A549 (cell line): ENCODE measurements around the gene IFFO2. TPM values are rescaled to one million over a fixed set of nuclear protein-coding genes. Genes with fewer than 3 reads are reported as not detected.
"Not testable (repeated sequence)": the region's sequence is repeated elsewhere in the genome, so short reads cannot be mapped to it uniquely, and the experiment has no call there.

Experiments used
- ATAC-seq, 2 experiments: fragments of 200-7000 bp in 1 of 2; fragments of >200 bp in 1 of 2; cut with Nextera tagmentation in 1 of 2; cut with Tn5 transposase in 1 of 2; 3 replicates each; pipeline versions ENCODE4 v1.8.0 to v1.9.1; 2018 to 2020; ENCODE audit warnings: mild to moderate bottlenecking in 1 of 2, moderate library complexity in 1 of 2
- CTCF ChIA-PET: fragments of 300-600 bp; sonication (Branson Sonifier 250); formaldehyde crosslinking; extraction: SDS; loops from one replicate; lab custom pipeline; 2021; ENCODE audit warnings: antibody characterized with exemption, inconsistent platforms; lab: Yijun Ruan, JAX
- POLR2A ChIA-PET: fragments of 350-600 bp; formaldehyde crosslinking; extraction: SDS; loops from one replicate; lab custom pipeline; 2021; ENCODE audit warnings: antibody characterized with exemption, inconsistent platforms; lab: Yijun Ruan, JAX
- DNase-seq, 2 experiments: peaks; one replicate each; pipeline versions ENCODE4 v3.0.0 to v3.0.0-alpha.2; 2011 to 2016; ENCODE audit warnings: low read depth in 1 of 2, low spot score in 1 of 2
- FAIRE-seq: peaks from 2 replicates; lab custom pipeline; 2011; peaks lifted over from hg19 to GRCh38; lab: Jason Lieb, UNC
- H3K27ac ChIP-seq, 2 experiments: fragments of >200 bp; sonication (Bioruptor Twin); formaldehyde crosslinking; 3 replicates each; pipeline ENCODE4 v1.5.1; 2016 to 2017
- H3K4me1 ChIP-seq: fragments of >200 bp; sonication (Bioruptor Twin); formaldehyde crosslinking; 3 replicates; pipeline ENCODE4 v1.6.1; 2016
- H3K4me2 ChIP-seq: fragments of >200 bp; sonication (Bioruptor Twin); formaldehyde crosslinking; 3 replicates; pipeline ENCODE4 v1.6.1; 2016
- H3K4me3 ChIP-seq: fragments of >200 bp; sonication (Bioruptor Twin); formaldehyde crosslinking; 3 replicates; pipeline ENCODE4 v1.5.1; 2016
- H3K9me3 ChIP-seq: fragments of >200 bp; sonication (Bioruptor Twin); formaldehyde crosslinking; 3 replicates; pipeline ENCODE4 v1.6.1; 2016
- EHF ChIP-seq: fragments of 250-450 bp; sonication (Bioruptor Pico); IDR thresholded peaks from 2 replicates; pipeline ENCODE4 v1.5.0; 2020; ENCODE audit warnings: mild to moderate bottlenecking
- EHMT2 ChIP-seq: fragments of 200-600 bp; sonication (generic); IDR thresholded peaks from 2 replicates; pipeline ENCODE4 v1.6.1; 2016; ENCODE audit warnings: antibody characterized with exemption, low read depth, mild to moderate bottlenecking, moderate library complexity
- HOXB13 ChIP-seq: fragments of 250-450 bp; sonication (Bioruptor Pico); IDR thresholded peaks from 2 replicates; pipeline ENCODE4 v1.5.0; 2020; ENCODE audit warnings: low read depth, mild to moderate bottlenecking, moderate library complexity
- JUN ChIP-seq, 2 experiments: fragments of >200 bp; sonication (Bioruptor Twin); formaldehyde crosslinking; IDR thresholded peaks; 2 replicates in 1 of 2; 3 replicates in 1 of 2; pipeline ENCODE4 v1.6.1; 2016 to 2017
- KDM1A ChIP-seq: fragments of 200-600 bp; sonication (generic); IDR thresholded peaks from 2 replicates; pipeline ENCODE4 v1.6.1; 2016; ENCODE audit warnings: low read depth, mild to moderate bottlenecking
- MAFK ChIP-seq: fragments of 450-650 bp; IDR thresholded peaks from 2 replicates; pipeline ENCODE4 v1.6.1; 2014; ENCODE audit not compliant: partially characterized antibody
- TFCP2L1 ChIP-seq: fragments of 250-450 bp; sonication (Bioruptor Pico); IDR thresholded peaks from 2 replicates; pipeline ENCODE4 v1.5.0; 2021; ENCODE audit warnings: mild to moderate bottlenecking
- ZC3H11A ChIP-seq: fragments of 450-650 bp; IDR thresholded peaks from 2 replicates; pipeline ENCODE4 v1.6.1; 2014; ENCODE audit warnings: antibody characterized with exemption, mild to moderate bottlenecking
- WGBS: methylation state at CpG from one replicate; pipeline ENCODE4 v1.1.6; 2017; ENCODE audit errors: missing lambda C conversion rate; 5-methylcytosine and 5-hydroxymethylcytosine counted together
- polyA plus RNA-seq, 4 experiments: library from polyadenylated mRNA; depleted of rRNA in 3 of 4; stranded (reverse); fragments of >200 nt; fragmentation: RNase III in 1 of 4; extraction: RNeasy Plus Mini Kit Qiagen cat#74134 plus additional on column Dnase treatment in 1 of 4; gene quantifications; 2 replicates in 3 of 4; 3 replicates in 1 of 4; pipeline ENCODE4 v1.2.3, GENCODE V29; 2011 to 2017
- TF ChIP-seq, protein P1 (sequence below): fragments of 250-450 bp; sonication (Bioruptor Pico); IDR thresholded peaks from 2 replicates; pipeline ENCODE4 v1.5.0; 2021; ENCODE audit warnings: mild to moderate bottlenecking, moderate library complexity, borderline replicate concordance
- TF ChIP-seq, protein P2 (sequence below): fragments of 150-350 bp; IDR thresholded peaks from 2 replicates; pipeline ENCODE4 v1.6.1; 2014; ENCODE audit warnings: low read depth, mild to moderate bottlenecking, low read length
- TF ChIP-seq, protein P3 (sequence below): fragments of >200 bp; sonication (Bioruptor Twin); formaldehyde crosslinking; IDR thresholded peaks from 3 replicates; pipeline ENCODE4 v1.5.1; 2016

Gene IFFO2
- polyA plus RNA-seq, 2 of the 4 experiments (the other 2 are of a cell fraction), result 24.3 to 53.9 TPM

DNA sequence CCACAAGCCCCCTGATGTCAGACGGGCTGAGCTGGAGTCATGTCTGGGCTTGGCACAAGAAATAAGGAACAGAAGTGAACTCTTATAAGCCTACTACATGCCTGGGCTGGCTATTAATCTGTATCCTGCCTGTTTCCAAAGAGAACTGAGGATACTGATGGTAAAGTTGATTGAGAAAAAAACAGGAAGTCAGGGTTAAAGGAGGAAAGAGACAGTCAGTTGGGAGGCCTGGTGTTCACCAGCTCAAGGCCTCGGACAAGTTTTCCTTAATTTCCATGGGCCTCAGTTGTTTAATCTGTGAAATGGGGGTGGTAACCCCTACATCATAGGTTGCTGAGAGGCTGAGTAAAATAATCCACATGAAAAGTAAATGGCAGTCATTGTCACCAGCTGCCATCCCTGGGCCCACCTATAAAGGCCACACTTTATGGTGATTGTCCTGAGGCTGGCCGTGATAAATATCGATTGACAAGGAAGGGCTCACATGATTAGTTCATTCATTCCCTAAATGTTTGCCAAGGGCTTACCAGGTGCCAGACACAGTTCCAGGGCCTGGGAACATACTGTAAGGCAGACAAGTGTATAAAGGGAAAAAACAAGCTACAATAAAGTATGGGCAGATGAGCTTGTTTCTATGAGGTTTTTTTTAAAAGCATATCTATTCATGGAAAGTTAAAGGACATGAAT is 57.0 kb downstream of the IFFO2 start:
- no peak overlapping the region for H3K4me2 ChIP-seq
- no peak for DNase-seq
- no peak for FAIRE-seq
- ChIA-PET CTCF (interaction anchor here (1.8 to 20.0 kb wide), 3 partner anchors 13 to 194 kb away, joined by 7 to 319 read pairs (median 17); no protein-coding TSS in a partner anchor), POLR2A (no interaction called here)
- no peak for TF ChIP-seq EHF (CRISPR knock-in tag)
- TF ChIP-seq EHMT2, result no peak
- TF ChIP-seq TFCP2L1, result no peak
- ATAC-seq, result no peak
- no peak overlapping the region for H3K27ac ChIP-seq
- H3K4me3 ChIP-seq, result no peak overlapping the region
- WGBS, result 94% methylated on average over 4 of the region's 4 CpGs
- no peaks in the 10 kb centered on the region for H3K9me3 ChIP-seq
- H3K4me1 ChIP-seq, result peaks cover 23% of the 10 kb centered on the region

DNA sequence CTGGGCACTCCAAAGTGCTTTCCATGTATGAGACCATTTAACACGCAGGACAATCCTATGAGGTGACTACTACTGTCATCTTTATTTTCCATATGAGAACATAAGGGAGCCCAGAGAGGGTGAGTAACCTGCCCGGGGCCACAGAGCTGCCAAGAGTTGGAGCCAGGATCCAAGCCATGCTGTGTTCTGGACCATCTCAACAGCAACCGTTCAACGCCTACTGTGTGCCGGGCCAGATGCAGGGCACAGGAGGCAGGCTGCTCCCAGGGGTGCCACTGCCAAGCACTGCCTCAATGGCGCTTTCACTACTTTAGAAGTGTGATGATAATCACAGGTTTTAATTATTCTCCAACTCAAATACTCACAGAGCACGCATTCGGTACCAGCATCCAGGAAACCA is 57.9 kb downstream of the IFFO2 start:
- FAIRE-seq, result no peak
- ChIA-PET POLR2A (no interaction called here), CTCF (interaction anchor here (0.6 to 2.0 kb wide), 2 partner anchors 15 to 806 kb away, joined by 3 to 11 read pairs; no protein-coding TSS in a partner anchor)
- no peak for ATAC-seq
- WGBS, result 95% methylated on average over 8 of the region's 8 CpGs
- H3K4me2 ChIP-seq, result no peak overlapping the region
- no peak for DNase-seq
- H3K4me3 ChIP-seq, result no peak overlapping the region
- H3K4me1 ChIP-seq, result peaks cover 15% of the 10 kb centered on the region
- H3K9me3 ChIP-seq, result no peaks in the 10 kb centered on the region
- H3K27ac ChIP-seq, result no peak overlapping the region
- TF ChIP-seq EHMT2, result no peak
- TF ChIP-seq, all 56 proteins: peak for 0

DNA sequence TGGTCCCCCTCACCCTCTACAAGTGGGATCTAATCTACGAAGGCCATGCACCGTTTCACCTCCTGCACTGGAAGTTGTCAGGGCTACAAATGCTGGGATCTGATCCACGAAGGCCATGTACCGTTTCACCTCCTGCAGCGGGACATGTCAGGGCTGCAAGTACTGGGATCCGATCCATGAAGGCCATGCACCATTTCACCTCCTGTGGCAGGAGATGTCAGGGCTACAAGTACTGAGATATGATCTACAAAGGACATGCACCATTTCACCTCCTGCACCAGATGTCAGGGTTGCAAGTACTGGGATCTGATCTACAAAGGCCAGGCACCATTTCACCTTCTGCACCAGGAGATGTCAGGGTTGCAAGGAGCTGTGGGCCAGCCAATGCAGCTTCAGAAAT is 61.2 kb downstream of the IFFO2 start:
- H3K4me3 ChIP-seq, result no peak overlapping the region
- FAIRE-seq, result no peak
- H3K27ac ChIP-seq, result no peak overlapping the region
- no peak for DNase-seq
- ChIA-PET CTCF (interaction anchor here (1.0 to 2.7 kb wide), 2 partner anchors 201 to 202 kb away, joined by 4 to 7 read pairs; no protein-coding TSS in a partner anchor), POLR2A (no interaction called here)
- no peak for TF ChIP-seq ZC3H11A
- TF ChIP-seq TFCP2L1, result no peak
- TF ChIP-seq, protein P1, sequence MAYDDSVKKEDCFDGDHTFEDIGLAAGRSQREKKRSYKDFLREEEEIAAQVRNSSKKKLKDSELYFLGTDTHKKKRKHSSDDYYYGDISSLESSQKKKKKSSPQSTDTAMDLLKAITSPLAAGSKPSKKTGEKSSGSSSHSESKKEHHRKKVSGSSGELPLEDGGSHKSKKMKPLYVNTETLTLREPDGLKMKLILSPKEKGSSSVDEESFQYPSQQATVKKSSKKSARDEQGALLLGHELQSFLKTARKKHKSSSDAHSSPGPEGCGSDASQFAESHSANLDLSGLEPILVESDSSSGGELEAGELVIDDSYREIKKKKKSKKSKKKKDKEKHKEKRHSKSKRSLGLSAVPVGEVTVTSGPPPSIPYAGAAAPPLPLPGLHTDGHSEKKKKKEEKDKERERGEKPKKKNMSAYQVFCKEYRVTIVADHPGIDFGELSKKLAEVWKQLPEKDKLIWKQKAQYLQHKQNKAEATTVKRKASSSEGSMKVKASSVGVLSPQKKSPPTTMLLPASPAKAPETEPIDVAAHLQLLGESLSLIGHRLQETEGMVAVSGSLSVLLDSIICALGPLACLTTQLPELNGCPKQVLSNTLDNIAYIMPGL (CRISPR knock-in tag), result no peak
- TF ChIP-seq, protein P2, sequence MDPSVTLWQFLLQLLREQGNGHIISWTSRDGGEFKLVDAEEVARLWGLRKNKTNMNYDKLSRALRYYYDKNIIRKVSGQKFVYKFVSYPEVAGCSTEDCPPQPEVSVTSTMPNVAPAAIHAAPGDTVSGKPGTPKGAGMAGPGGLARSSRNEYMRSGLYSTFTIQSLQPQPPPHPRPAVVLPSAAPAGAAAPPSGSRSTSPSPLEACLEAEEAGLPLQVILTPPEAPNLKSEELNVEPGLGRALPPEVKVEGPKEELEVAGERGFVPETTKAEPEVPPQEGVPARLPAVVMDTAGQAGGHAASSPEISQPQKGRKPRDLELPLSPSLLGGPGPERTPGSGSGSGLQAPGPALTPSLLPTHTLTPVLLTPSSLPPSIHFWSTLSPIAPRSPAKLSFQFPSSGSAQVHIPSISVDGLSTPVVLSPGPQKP, result no peak
- no peak for TF ChIP-seq EHMT2
- TF ChIP-seq, protein P3, sequence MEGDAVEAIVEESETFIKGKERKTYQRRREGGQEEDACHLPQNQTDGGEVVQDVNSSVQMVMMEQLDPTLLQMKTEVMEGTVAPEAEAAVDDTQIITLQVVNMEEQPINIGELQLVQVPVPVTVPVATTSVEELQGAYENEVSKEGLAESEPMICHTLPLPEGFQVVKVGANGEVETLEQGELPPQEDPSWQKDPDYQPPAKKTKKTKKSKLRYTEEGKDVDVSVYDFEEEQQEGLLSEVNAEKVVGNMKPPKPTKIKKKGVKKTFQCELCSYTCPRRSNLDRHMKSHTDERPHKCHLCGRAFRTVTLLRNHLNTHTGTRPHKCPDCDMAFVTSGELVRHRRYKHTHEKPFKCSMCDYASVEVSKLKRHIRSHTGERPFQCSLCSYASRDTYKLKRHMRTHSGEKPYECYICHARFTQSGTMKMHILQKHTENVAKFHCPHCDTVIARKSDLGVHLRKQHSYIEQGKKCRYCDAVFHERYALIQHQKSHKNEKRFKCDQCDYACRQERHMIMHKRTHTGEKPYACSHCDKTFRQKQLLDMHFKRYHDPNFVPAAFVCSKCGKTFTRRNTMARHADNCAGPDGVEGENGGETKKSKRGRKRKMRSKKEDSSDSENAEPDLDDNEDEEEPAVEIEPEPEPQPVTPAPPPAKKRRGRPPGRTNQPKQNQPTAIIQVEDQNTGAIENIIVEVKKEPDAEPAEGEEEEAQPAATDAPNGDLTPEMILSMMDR, result no peak
- TF ChIP-seq HOXB13 (CRISPR knock-in tag), result no peak
- TF ChIP-seq MAFK, result no peak
- no peaks in the 10 kb centered on the region for H3K9me3 ChIP-seq
- no peak overlapping the region for H3K4me2 ChIP-seq
- no peaks in the 10 kb centered on the region for H3K4me1 ChIP-seq
- ATAC-seq, result no peak
- WGBS, result 91% methylated on average over 6 of the region's 6 CpGs

DNA sequence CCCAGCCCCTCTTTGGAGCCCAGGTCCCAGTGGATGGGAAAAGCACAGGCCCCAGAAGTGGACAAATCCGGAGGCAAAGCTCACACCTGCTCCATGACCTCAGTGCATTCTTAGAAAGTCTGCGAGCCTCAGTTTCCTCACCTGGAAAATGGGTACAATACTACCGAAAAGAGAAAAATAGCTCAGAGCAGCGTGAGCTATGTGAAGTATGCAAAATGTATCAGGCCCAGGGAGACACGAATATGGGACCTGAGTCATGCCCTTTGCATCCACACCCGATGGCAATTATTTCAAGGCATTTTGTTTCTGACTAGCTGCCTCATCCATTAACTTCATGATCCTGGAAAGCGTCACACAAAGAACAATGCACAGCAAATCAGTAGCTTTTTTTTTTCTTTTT is 63.4 kb downstream of the IFFO2 start:
- H3K27ac ChIP-seq, result no peak overlapping the region
- no peak for ATAC-seq
- no peak overlapping the region for H3K4me2 ChIP-seq
- DNase-seq, result no peak
- no peaks in the 10 kb centered on the region for H3K9me3 ChIP-seq
- H3K4me3 ChIP-seq, result no peak overlapping the region
- no peaks in the 10 kb centered on the region for H3K4me1 ChIP-seq
- POLR2A ChIA-PET, result no interaction called here
- CTCF ChIA-PET, result interaction anchor here (0.6 to 2.3 kb wide), 10 partner anchors 9 to 352 kb away, joined by 3 to 15 read pairs (median 4); no protein-coding TSS in a partner anchor
- no peak for FAIRE-seq
- TF ChIP-seq JUN (IDR thresholded peaks at IDR 0.05), result no peak
- 0 out of 2 replicates have a peak, but pooled peaks have one; percentile 41 for TF ChIP-seq KDM1A
- no peak for TF ChIP-seq TFCP2L1
- WGBS, result 81% methylated on average over 7 of the region's 7 CpGs

DNA sequence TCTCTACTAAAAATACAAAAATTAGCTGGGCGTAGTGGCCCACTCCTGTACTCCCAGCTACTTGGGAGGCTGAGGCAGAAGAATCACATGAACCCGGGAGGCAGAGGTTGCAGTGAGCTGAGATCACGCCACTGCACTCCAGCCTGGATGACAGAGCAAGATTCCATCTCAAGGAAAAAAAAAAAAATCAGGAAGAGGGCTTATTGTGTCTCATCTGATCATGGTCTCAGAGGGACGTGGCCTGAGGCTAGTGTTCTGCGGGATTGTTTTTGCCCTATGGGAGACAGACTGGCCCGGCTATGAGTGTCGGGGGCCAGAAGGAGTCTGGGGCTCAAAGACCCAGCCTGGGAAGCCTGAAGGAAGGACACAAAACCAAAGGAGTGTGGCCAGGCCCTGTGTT is 64.6 kb downstream of the IFFO2 start:
- DNase-seq, result not testable (repeated sequence)

More for the DNA sequence above, 64.6 kb downstream of the IFFO2 start:
- 91% methylated on average over 6 of the region's 7 CpGs for WGBS
- H3K9me3 ChIP-seq, H3K27ac ChIP-seq, H3K4me3 ChIP-seq, POLR2A ChIA-PET, ATAC-seq, H3K4me1 ChIP-seq, FAIRE-seq, H3K4me2 ChIP-seq: not testable (repeated sequence)
- CTCF ChIA-PET, result interaction anchor here (1.2 to 2.3 kb wide), 2 partner anchors 16 to 17 kb away, joined by 3 to 13 read pairs; no protein-coding TSS in a partner anchor
